GM13977 (cell line): Measurements from ENCODE around the gene PRKCZ.

Experiments used
- DNase-seq: peaks from one replicate; pipeline ENCODE4 v3.0.0; 2012; ENCODE audit warnings: low spot score
- CTCF ChIP-seq: IDR thresholded peaks from 2 replicates; pipeline ENCODE4 v1.5.1; 2012; ENCODE audit warnings: mild to moderate bottlenecking, control low read depth; ENCODE audit not compliant: insufficient read depth; ENCODE audit errors: extremely low read depth, missing control alignments
- in situ Hi-C: fragments of 300-500 bp; cut with MboI; formaldehyde crosslinking; loops from one replicate; pipeline ENCODE4 v1.12.0; 2022; ENCODE audit warnings: low sequenced_read_pairs, low pct_unique_long_range_greater_than_20kb, mixed read lengths, inconsistent platforms; ENCODE audit not compliant: unreplicated experiment

Gene PRKCZ

GRCh38 chr1:2183937-2184334 is 133.7 kb downstream of the PRKCZ start:
- no peak for TF ChIP-seq CTCF
- in situ Hi-C loops: loop anchor here (25.0 kb wide), 1 partner anchor 353 kb away; the partner anchor contains the start of genes HES5 and PANK4
- no peak for DNase-seq

- DNase-seq: no peak
- in situ Hi-C loops: loop anchor here (25.0 kb wide), 1 partner anchor 353 kb away; the partner anchor contains the start of genes HES5 and PANK4
- no peak for TF ChIP-seq CTCF
Observed at GRCh38 chr1:2184531-2184930, 134.3 kb downstream of the PRKCZ start.

GRCh38 chr1:2184934-2185333 is 134.7 kb downstream of the PRKCZ start:
- in situ Hi-C loops: loop anchor here (25.0 kb wide), 1 partner anchor 352 kb away; the partner anchor contains the start of genes HES5 and PANK4
- no peak for DNase-seq
- no peak for TF ChIP-seq CTCF

GRCh38 chr1:2185880-2186855 is 136.0 kb downstream of the PRKCZ start:
- no peak for DNase-seq
- no peak for TF ChIP-seq CTCF
- in situ Hi-C loops: loop anchor here (25.0 kb wide), 1 partner anchor 351 kb away; the partner anchor contains the start of genes HES5 and PANK4

GRCh38 chr1:2186901-2187300 is 136.7 kb downstream of the PRKCZ start:
- DNase-seq: no peak
- in situ Hi-C loops: loop anchor here (25.0 kb wide), 1 partner anchor 350 kb away; the partner anchor contains the start of genes HES5 and PANK4
- TF ChIP-seq CTCF: no peak

- in situ Hi-C loops: loop anchor here (25.0 kb wide), 1 partner anchor 350 kb away; the partner anchor contains the start of genes HES5 and PANK4
- no peak for TF ChIP-seq CTCF
- DNase-seq: no peak
Observed at GRCh38 chr1:2187619-2188018, 137.4 kb downstream of the PRKCZ start.
